Esophagus squamous epithelium (tissue), 4 donors: ENCODE data around the gene DMBX1.

Source experiments
- CTCF ChIP-seq, 6 experiments: fragments of 450-650 bp in 4 of 6; fragments of 200-600 bp in 2 of 6; sonication (generic) in 2 of 6; IDR thresholded peaks; one replicate each; pipeline ENCODE4 v1.5.1; 2016 to 2019; ENCODE audit warnings: antibody characterized with exemption in 6 of 6, mild to moderate bottlenecking in 4 of 6, moderate library complexity in 4 of 6
- POLR2A ChIP-seq, 4 donors: fragments of 450-650 bp; IDR thresholded peaks; one replicate each; pipeline ENCODE4 v1.6.1; 2017; ENCODE audit warnings: antibody characterized with exemption in 4 of 4, mild to moderate bottlenecking in 4 of 4, moderate library complexity in 3 of 4

GRCh38 chr1:46458190-46458589 lies 31.4 kb upstream of the DMBX1 start:
- TF ChIP-seq CTCF (IDR thresholded peaks at IDR 0.05) (no peak), POLR2A (IDR thresholded peaks at IDR 0.05) (no peak)
